HG03095 (cell line): ENCODE data around the gene ATXN1.
"Not testable (repeated sequence)": the region's sequence is repeated elsewhere in the genome, so short reads cannot be mapped to it uniquely, and the experiment has no call there.

ENCODE experiments used
- ATAC-seq: cut with Tn5 transposase; IDR thresholded peaks from one replicate; pipeline ENCODE4 v1.9.1; 2021; ENCODE audit warnings: moderate library complexity; ENCODE audit not compliant: unreplicated experiment

The ATXN1 gene

GRCh38 chr6:16704401-16705045 lies 56.7 kb downstream of the ATXN1 start:
- no peak for ATAC-seq

DNA sequence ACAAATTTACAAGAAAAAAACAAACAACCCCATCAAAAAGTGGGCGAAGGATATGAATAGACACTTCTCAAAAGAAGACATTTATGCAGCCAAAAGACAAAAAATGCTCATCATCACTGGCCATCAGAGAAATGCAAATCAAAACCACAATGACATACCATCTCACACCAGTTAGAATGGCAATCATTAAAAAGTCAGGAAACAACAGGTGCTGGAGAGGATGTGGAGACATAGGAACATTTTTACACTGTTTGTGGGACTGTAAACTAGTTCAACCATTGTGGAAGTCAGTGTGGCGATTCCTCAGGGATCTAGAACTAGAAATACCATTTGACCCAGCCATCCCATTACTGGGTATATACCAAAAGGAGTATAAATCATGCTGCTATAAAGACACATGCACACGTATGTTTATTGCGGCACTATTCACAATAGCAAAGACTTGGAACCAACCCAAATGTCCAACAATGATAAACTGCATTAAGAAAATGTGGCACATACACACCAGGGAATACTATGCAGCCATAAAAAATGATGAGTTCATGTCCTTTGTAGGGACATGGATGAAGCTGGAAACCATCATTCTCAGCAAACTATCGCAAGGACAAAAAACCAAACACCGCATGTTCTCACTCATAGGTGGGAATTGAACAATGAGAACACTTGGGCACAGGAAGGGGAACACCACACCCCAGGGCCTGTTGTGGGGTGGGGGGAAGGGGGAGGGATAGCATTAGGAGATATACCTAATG lies 58.5 kb downstream of the ATXN1 start:
- not testable (repeated sequence) for ATAC-seq

- no peak for ATAC-seq
Measured at GRCh38 chr6:16700916-16701234, 60.4 kb downstream of the ATXN1 start.

GRCh38 chr6:16700202-16700915 lies 60.9 kb downstream of the ATXN1 start:
- ATAC-seq, result no peak

GRCh38 chr6:16698997-16699868 lies 62.0 kb downstream of the ATXN1 start:
- no peak for ATAC-seq

DNA sequence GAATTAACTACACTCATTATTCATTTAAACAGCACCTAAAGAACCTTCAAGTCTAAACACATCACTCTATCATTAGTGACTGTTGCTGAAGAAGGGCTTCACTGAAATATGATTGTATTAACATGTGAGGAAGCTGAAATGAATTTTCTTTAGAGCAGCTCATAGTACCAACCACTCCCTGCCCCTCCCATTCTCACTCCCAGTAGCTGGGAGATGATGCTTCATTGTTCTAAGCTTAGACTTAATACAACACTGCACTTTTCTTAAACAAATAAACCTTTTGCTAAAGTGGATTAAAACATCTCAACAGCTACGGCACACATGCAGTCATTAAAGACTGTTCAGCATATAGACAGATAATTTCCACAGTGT lies 63.1 kb downstream of the ATXN1 start:
- no peak for ATAC-seq

DNA sequence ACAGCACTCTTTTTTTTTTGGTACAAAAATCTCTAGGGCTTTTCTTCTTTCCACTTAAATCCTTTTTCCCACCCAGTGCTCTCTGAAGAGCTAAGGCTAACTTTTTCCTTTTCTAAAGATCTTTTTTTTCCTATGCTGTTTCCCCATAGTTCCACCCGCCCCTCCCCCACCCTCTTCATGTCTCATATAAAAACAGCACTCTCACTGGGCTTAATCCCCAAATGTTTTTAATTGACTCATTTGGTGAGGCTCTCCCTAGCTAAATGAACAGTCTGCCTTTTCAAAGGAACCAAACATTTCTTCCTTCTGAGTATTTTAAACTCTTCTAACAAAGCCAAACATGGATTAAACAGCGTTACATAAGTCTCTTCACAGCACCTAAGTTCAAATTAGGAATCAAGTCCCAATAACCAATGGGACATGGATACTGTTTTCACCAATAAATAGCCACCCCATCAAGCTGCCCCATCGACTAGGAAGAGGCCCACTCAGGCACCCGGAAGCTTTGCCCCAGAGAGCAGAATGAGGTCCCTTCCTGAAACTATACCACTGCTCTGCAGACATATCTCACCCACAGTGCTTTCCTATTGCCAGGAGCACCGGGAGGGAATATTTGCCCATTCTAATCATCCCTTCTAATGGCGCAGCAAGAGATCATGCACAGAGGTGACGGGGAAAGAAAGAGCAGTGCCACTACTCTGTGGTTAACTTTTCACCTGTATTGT lies 63.7 kb downstream of the ATXN1 start:
- ATAC-seq, result no peak

DNA sequence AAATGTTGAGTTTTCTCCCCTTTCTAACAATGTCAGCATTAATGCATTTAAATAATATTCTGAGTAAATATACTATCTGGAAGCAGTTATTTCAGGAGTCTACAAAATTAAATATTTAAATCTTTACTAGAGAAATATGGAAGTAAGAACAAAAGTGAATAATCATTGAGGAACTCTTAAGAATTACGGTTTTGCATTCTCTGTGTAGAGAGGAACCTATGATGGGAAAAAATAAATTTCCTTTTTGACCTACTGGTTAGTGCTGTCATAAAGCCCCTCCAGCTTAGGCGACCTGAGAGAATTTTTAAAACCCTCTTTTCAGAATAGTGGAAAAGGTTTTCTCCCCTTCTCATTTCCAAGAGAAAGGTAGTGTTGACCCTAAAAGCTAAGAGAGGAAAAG lies 64.8 kb downstream of the ATXN1 start:
- ATAC-seq, result no peak

- ATAC-seq, result peak; percentile 63
Measured at GRCh38 chr6:16694781-16695578, 66.3 kb downstream of the ATXN1 start.

DNA sequence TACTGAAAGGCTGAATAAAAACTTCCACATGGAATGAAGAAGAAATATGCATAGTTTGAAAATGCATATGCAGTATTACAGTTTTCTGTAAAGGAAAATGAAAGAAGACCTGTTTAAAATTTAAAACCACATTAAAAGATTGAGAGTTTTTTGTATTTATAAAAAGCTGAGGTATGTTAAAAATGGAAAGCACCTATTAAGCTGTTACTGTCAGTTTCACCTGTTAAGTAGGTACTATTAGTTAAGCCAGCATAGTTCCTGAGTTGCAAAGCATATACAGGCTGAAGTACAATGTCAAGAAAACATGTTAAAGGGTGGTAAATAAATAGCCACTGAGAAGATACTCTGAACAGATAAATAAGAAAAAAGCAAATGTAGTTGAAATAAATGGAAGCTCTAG lies 69.9 kb downstream of the ATXN1 start:
- ATAC-seq, result no peak

GRCh38 chr6:16690608-16691142 lies 70.6 kb downstream of the ATXN1 start:
- peak; percentile 72 for ATAC-seq

GRCh38 chr6:16689788-16690607 lies 71.3 kb downstream of the ATXN1 start:
- ATAC-seq, result no peak

DNA sequence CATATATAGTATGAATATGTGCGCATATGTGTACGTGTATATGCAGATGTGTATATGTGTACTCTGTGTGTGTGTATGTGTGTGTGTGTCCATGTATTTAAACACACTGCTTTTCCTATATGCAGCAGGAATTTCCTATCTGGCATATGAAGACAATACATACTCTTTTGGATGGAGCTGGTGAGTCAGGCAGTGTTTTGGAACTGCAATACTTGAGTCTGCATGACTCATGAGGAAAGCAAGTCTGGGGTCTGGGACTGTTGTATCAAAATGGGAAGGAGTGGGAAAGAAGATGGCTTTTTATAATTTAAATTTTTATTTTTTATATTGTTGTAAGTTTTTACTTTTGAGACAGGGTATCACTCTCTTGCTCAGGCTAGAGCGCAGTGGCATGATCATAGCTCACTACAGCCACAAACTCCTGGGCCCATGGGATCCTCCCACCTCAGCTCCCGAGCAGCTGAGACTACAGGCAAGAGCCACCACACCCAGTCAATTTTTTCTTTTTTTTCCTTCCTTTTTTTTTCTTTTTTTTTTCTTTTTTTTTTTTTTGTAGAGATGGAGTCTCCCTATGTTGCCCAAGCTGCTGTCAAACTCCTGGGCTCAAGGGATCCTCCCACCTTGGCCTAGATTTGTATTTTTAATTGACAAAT lies 72.2 kb downstream of the ATXN1 start:
- no peak for ATAC-seq

DNA sequence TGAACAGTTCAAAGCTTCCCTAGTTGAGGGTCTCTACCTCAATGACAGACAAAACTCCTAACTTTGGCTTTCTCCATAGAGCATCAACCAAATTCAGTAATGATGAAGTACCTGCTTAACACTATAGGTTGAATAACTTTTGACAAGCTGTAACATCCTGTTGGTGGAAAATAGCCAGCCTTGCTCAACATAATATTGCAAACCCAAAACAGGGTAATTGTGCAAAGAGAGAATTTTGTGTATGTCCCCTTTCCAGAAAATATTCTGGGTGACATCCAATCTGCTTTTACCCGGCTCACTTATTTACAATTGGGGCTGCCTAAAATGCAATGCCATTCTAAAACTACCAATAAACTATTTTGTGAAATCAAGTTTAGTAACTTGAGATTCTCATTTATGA lies 72.8 kb downstream of the ATXN1 start:
- no peak for ATAC-seq

- no peak for ATAC-seq
Measured at GRCh38 chr6:16687045-16687444, 74.2 kb downstream of the ATXN1 start.

GRCh38 chr6:16684896-16685554 lies 76.2 kb downstream of the ATXN1 start:
- ATAC-seq, result no peak

GRCh38 chr6:16684195-16684689 lies 77.0 kb downstream of the ATXN1 start:
- no peak for ATAC-seq
